Stimulated activated naive CD4-positive, alpha-beta T cell treated with Interleukin-2 at 50 U/mL for 16 hours (primary cell): ENCODE data around the gene TMTC4.
"Not testable (repeated sequence)": the region's sequence is repeated elsewhere in the genome, so short reads cannot be mapped to it uniquely, and the experiment has no call there.

Experiments used
- DNase-seq: peaks from one replicate; lab custom pipeline; 2025; lab: John Stamatoyannopoulos, UW

TMTC4 gene, protein sequence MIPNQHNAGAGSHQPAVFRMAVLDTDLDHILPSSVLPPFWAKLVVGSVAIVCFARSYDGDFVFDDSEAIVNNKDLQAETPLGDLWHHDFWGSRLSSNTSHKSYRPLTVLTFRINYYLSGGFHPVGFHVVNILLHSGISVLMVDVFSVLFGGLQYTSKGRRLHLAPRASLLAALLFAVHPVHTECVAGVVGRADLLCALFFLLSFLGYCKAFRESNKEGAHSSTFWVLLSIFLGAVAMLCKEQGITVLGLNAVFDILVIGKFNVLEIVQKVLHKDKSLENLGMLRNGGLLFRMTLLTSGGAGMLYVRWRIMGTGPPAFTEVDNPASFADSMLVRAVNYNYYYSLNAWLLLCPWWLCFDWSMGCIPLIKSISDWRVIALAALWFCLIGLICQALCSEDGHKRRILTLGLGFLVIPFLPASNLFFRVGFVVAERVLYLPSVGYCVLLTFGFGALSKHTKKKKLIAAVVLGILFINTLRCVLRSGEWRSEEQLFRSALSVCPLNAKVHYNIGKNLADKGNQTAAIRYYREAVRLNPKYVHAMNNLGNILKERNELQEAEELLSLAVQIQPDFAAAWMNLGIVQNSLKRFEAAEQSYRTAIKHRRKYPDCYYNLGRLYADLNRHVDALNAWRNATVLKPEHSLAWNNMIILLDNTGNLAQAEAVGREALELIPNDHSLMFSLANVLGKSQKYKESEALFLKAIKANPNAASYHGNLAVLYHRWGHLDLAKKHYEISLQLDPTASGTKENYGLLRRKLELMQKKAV

DNA sequence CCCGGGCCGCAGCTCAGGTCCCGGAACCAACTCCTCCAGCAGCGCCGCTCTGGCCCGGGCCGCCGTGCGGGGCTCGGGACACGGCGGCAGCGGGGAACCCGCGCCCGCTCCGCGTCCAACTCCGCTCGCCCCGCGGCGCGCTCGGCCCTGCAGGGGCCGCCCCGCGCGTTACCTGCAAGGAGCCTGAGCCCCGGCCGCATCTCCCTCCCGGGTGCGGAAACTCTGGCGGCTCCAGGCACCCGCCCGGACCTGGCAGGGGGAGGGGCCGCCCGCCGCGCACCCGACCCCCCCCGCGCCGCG, at the start of gene TMTC4:
Gene TMTC4 (minus strand): TSS at position 224 of the 300 bp plus-strand sequence. CDS start 4,433 bp downstream, outside the sequence.
- DNase-seq, result no peak

DNA sequence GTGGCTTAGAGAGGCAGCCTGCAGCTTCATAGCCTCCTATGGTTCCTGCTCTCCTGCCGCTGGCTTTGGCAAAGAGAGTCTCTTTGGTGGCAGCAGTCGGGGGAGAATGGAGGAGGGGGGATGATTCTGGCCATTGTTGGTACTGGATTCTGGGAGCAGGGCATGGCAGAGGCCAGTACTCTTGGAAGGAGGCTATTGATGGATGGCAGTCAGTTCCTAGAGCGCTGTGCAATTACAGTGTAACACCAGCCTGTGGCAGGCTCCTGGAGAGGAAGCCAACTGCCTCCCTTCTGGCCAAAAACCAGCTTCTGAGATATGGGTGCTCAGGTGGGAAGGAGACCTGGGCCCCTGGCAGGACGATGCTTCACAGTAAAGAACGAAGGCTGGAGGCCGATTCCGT, 47.9 kb upstream of the TMTC4 start:
- no peak for DNase-seq

DNA sequence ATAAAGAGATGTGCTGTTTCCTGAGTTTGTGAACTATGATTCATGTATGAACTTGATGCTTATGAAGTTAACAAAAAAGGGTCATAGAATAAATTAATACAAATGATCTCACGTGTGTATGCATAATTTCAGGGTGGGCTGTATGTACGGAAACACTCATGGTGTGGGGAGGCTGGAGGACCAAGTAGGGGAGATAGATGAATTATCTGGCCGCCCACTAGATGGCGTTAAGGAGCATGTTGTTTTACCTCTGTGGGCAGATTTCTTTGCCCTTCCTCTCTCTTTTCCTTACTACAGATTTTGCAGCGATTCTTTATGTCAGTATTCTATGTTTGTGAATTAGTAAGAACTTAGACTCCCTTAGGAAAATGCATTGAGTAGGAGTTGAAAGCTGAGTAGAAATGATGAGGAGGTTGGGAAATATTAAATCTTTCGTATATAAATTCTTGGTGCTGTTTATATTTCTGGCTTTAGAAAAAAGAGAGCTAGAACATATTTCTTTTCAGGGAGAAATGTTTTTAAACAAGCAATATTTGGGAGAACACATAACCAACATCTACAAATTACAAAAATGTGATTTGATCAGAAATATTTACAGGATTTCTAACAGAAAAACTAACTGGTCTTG, 47.4 kb upstream of the TMTC4 start:
- peak; percentile 18 for DNase-seq

DNA sequence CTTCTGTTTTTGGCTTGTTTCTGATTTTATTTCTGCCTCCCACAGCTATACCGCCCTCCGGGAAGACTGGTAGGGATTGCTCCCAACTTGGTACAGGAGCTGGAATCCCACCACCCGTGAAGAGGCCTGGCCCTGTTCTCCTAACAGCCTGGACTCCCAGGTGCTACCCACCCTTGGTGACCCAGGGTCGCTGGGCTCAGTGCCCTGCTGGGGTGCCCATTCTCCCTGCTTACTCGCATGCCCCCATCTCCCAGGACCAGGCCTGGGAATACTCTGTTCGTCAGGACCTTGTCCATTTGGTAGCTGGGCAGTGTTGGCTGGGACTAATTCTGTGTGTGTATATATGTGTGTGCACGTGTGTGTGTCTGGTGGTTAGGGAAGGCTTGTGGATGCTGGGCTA, 41.0 kb upstream of the TMTC4 start:
- DNase-seq, result no peak

DNA sequence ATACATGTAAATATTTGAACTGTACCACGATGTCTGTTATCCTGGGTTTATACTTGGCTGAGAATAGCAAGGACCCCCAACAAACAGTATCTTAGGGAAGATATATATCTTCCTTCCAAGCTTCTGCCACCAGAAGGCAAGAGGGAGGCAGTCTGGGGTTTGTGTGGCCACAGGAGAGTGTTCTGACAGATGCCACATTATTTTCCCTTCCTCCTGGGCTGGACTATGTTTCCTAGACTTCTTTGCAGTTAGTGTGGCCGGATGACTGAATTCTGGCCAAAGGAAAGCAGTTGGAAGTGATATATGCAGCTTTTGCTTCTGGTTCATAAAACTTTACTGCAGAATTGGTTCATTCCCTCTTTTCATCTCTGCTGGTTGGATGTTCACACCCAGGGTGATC, 39.9 kb upstream of the TMTC4 start:
- DNase-seq, result no peak

DNA sequence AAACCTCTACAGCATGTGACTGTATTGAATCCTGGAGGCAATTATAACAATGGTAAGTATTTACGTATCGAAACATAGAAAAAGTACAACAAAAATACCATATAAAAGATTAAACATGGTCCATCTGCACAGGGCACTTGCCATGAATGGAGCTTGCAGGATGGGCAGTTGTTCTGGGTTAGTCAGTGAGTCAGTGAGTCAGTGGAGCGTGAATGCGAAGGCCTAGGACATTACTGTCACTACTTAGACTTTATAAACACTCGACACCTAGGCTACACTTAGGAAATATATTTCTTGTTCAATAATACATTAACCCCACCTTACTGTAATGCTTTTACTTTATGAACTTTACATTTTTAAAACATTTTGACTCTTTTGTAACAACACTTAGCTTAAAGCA, 35.6 kb upstream of the TMTC4 start:
- no peak for DNase-seq

- DNase-seq, result no peak
These were observed 33.5 kb upstream of the TMTC4 start for GRCh38 chr13:100707818-100708740.

GRCh38 chr13:100698331-100698730, 23.7 kb upstream of the TMTC4 start:
- DNase-seq, result not testable (repeated sequence)

- no peak for DNase-seq
These were observed 20.8 kb upstream of the TMTC4 start for GRCh38 chr13:100695509-100695773.

- no peak for DNase-seq
These were observed 20.3 kb upstream of the TMTC4 start for GRCh38 chr13:100694722-100695508.

GRCh38 chr13:100689191-100689590, 14.6 kb upstream of the TMTC4 start:
- no peak for DNase-seq

GRCh38 chr13:100680131-100680530, 5.5 kb upstream of the TMTC4 start:
- DNase-seq, result no peak

DNA sequence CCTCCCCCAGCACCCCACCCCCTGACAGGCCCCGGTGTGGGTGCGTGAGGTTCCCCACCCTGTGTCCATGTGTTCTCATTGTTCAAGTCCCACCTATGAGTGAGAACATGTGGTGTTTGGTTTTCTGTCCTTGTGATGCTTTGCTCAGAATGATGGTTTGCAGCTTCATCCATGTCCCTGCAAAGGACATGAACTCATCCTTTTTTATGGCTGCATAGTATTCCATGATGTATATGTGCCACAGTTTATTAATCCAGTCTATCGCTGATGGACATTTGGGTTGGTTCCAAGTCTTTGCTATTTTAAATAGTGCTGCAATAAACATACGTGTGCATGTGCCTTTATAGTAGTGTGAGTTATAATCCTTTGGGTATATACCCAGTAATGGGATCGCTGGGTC, 2.5 kb upstream of the TMTC4 start:
- DNase-seq, result not testable (repeated sequence)

- no peak for DNase-seq
These were observed 1.1 kb upstream of the TMTC4 start for GRCh38 chr13:100675661-100676129.

DNA sequence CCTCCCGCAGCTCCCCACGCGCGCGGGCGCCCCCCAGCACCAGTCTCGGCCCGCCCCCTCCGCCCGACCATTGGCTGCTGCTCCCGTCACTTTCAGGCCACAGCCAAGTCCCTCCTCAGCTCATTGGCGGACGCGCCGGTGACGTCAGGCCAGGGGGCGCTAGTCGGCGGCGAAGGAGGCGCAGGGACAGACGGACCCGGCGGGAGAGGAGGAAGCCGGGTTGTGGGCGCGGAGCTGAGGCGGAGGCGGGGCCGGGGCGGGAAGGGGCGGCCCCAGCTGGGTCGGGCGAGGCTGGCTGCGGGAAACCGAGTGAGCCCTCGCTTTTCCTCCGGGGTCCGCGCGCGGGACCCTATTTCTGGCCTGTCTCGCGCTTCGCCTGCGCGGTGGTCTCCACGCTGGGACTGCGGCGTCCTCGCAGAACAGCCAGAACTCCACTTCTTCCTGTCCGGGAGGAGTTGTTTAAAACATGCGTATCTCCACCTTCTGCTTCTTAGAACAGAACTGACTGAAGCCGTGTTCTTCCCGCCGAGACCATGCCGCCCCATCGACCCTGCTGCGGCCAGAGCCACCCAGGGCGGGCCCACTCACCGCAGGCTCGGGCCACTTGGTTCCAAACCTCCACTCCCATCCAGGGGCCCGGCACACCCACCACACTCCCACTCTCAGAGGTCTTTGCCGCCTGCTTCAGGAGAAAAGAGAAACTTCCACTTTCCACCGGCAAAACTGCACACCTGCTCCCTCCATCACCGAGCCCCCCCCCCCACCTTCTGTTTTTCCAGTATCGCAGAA, 471 bp upstream of the TMTC4 start:
- peak; percentile 99 for DNase-seq

DNA sequence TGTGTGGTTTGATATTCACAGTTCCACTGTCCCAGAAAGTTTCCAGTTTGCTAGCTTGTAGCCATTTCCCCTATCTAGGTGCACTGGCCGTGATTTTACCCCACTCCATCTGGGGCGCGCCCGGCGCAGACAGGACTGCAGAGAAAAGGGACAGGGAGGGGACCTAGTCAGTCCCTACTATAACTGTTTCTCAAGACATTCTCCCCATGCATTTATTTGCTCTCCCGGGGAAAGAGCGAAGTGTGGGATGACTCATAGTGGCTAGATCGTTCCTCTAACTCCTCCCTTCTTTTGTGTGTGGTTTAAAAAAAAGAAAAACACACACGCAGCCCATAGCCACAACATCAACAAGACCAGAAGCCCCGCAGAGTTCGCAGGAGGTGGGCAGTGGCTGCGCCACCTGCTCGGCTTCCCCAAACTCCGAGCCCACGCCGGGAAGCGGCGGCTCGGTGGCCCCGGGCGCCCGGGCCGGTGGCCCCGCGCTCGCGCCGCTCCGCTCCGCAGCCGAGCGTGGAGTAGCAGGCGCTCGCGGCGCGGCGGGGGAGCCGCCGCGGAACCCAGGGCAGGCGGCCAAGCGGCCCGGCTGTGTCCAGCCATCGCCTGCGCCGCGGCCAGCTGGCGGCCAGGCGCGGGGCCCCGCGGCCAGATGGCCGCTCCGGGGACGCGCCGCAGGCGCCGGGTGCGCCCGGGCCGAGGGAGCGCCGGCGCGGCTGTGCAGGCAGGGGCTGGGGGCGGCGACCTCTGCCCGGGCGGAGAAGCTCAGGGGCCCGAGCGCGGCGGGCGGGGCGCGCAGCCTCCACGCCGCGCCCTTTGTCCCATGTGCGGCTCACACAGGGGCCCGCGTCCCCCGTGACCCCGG, 653 bp downstream of the TMTC4 start:
- peak; percentile 27 for DNase-seq

DNA sequence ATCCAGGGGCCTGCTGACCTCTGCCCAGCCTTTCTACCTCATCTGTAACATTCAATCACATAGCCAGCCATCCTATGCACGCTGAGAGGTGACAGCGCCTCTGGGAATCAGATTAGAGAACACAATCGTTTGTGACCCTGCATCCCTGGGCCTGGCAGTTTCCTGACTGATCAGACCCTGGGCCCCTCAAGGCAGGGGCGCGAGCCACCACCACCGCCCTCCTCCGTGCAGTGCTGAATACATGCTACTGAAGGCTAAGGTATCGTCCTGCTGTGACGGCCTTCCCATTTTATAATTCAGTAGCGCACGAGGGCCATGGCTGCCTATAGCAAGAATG, 1.3 kb downstream of the TMTC4 start:
- DNase-seq, result no peak

DNA sequence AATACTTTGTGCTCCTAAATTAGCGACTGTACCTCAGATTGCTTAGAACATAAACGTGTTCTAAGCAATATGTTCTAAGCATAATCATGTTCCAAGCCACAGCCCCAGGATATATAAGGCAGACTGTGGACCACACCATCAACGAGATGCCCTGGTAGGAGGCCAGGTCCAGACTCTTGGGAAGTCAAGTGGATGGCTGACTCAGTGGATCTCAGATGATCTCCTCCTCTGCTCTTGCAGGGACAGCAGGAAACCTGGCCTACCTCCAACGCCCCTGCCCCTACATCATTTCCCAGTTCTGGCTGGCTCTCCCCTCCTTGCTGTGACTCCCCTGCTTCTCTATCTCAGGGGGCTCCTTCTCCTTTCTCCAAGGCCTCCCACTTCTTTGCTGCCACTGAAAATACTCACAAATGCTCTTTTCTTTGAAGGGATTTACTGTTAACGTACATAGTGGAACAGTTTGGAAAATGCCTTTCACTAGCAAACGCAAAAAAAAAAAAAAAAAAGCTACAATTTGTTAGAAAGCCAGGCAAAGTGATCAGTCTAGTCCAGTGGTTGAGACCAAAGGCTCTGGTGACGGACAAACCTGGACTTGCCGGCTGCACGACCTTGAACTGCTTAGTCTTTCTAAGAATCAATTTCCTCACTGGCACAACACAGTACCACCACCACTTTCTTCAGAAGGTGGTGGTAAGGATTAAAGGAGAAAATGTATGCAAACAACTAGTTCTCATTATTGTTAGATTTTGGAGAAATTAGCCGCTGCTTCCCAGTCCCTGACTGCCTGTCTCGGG, 3.0 kb downstream of the TMTC4 start:
- DNase-seq, result no peak

DNA sequence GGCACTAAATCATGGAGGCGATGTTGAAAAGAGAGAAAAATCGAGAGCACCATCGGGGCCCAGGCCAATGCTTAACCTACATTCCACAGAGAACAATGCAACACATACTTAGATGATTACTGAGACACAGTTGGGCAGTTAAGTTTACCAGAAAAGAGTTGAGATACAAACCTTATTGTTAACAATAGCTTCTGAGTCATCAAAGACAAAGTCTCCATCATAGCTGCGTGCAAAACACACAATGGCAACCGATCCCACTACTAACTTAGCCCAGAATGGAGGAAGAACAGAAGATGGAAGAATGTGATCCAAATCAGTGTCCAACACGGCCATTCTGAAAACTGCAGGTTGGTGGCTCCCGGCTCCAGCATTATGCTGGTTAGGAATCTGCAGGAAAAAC, 6.2 kb downstream of the TMTC4 start:
- no peak for DNase-seq
